Lower leg skin (tissue), 3 donors: ENCODE measurements around the gene TSPAN15.

Experiments used
- CTCF ChIP-seq, 3 donors: fragments of 450-650 bp; IDR thresholded peaks; one replicate each; pipeline ENCODE4 v1.5.1; 2016; ENCODE audit warnings: antibody characterized with exemption in 3 of 3, mild to moderate bottlenecking in 3 of 3, moderate library complexity in 2 of 3
- POLR2A ChIP-seq, 2 donors: fragments of 450-650 bp; IDR thresholded peaks; one replicate each; pipeline ENCODE4 v1.6.1; 2016 to 2017; ENCODE audit warnings: antibody characterized with exemption in 2 of 2, mild to moderate bottlenecking in 1 of 2, moderate library complexity in 1 of 2

- TF ChIP-seq CTCF (IDR thresholded peaks at IDR 0.05) (no peak), POLR2A (IDR thresholded peaks at IDR 0.05) (no peak)
Observed at GRCh38 chr10:69439813-69440506, 11.3 kb upstream of the TSPAN15 start.
